Measurements from ENCODE around the gene THBS4.

GRCh38 chr5:80129146-80129545 lies 94.0 kb downstream of the THBS4 start:
- TF ChIP-seq CTCF (IDR thresholded peaks at IDR 0.05) = no peak
- no peak for TF ChIP-seq POLR2A (IDR thresholded peaks at IDR 0.05)
